Testis (tissue), 2 donors: ENCODE results near the gene COL25A1.

Source experiments
- POLR2A ChIP-seq: fragments of 450-650 bp; IDR thresholded peaks from one replicate; pipeline ENCODE4 v1.6.1; 2017; ENCODE audit warnings: antibody characterized with exemption, mild to moderate bottlenecking, moderate library complexity
- TF ChIP-seq, protein P1 (sequence below), 3 experiments: fragments of 450-650 bp in 2 of 3; fragments of 200-600 bp in 1 of 3; sonication (generic) in 1 of 3; IDR thresholded peaks; one replicate each; pipeline ENCODE4 v1.5.1; 2016 to 2019; ENCODE audit warnings: antibody characterized with exemption in 3 of 3, mild to moderate bottlenecking in 2 of 3, moderate library complexity in 1 of 3

DNA sequence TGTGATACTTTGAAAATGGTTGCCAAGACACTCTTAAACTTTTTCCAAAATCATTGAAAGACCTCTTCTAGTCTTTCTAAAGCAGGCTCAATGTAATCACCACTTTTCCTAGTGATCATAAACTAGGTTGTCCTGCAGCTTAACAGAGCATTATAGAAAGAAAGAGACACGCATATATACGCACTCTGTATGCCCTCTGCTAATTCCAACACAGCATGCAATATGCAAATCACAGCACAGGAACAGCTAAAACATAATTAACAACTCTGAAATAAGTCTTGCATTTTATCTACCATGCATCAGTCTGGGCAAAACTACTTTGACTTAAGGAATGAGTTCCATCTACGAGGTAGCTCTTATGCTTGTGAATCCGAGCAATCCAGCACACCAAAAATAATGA is 94.6 kb downstream of the COL25A1 start:
- TF ChIP-seq, protein P1, sequence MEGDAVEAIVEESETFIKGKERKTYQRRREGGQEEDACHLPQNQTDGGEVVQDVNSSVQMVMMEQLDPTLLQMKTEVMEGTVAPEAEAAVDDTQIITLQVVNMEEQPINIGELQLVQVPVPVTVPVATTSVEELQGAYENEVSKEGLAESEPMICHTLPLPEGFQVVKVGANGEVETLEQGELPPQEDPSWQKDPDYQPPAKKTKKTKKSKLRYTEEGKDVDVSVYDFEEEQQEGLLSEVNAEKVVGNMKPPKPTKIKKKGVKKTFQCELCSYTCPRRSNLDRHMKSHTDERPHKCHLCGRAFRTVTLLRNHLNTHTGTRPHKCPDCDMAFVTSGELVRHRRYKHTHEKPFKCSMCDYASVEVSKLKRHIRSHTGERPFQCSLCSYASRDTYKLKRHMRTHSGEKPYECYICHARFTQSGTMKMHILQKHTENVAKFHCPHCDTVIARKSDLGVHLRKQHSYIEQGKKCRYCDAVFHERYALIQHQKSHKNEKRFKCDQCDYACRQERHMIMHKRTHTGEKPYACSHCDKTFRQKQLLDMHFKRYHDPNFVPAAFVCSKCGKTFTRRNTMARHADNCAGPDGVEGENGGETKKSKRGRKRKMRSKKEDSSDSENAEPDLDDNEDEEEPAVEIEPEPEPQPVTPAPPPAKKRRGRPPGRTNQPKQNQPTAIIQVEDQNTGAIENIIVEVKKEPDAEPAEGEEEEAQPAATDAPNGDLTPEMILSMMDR (IDR thresholded peaks at IDR 0.05) = no peak
- TF ChIP-seq POLR2A = no peak
